ENCODE data around the gene LRRC8C. TPM values are rescaled to one million over a fixed set of nuclear protein-coding genes. Genes with fewer than 3 reads are reported as not detected.

Gene LRRC8C
- total and polyA plus RNA-seq, 2 experiments from 2014 or later: 0.89 to 3.9 TPM

GRCh38 chr1:89641781-89642180, 8.9 kb downstream of the LRRC8C start (continued):
- TF ChIP-seq, protein P1, sequence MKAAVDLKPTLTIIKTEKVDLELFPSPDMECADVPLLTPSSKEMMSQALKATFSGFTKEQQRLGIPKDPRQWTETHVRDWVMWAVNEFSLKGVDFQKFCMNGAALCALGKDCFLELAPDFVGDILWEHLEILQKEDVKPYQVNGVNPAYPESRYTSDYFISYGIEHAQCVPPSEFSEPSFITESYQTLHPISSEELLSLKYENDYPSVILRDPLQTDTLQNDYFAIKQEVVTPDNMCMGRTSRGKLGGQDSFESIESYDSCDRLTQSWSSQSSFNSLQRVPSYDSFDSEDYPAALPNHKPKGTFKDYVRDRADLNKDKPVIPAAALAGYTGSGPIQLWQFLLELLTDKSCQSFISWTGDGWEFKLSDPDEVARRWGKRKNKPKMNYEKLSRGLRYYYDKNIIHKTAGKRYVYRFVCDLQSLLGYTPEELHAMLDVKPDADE (IDR thresholded peaks at IDR 0.05): no peak

DNA sequence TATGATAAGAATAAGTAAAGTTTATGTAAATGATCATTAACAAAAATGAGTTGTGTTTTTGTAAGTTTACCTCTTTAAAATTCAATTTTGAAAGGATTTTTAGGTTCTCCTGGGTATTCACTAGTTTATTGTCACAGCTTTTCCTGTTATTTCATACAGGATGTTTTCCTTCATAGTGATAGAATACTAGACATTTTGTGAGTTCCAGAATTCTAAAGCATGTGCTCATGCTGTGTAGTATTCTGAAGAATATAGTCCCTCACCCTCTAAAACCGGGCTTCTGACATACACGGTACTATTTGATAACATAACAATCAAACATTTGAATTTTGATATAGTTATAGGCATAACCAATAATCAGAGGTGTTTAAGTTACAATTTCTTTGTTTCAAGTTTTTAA, 10.7 kb downstream of the LRRC8C start:
- Histone ChIP-seq H3K36me3 (ENCODE audit: insufficient read depth) (no peaks in the 10 kb centered on the region), H3K4me1 (ENCODE audit: insufficient read depth) (no peaks in the 10 kb centered on the region), H2AFZ (no peak overlapping the region), H3K27ac (ENCODE audit: low read depth) (no peak overlapping the region), H3K27me3 (ENCODE audit: insufficient read depth) (no peaks in the 10 kb centered on the region), H3K4me3 (no peak overlapping the region), H3K4me2 (no peak overlapping the region), H3K79me2 (replicated peaks; ENCODE audit: insufficient read depth) (no peaks in the 10 kb centered on the region), H3K9me2 (ENCODE audit: insufficient read depth) (no peaks in the 10 kb centered on the region), H3F3A (replicated peaks; ENCODE audit: low read depth) (no peaks in the 10 kb centered on the region), H4K20me1 (replicated peaks; ENCODE audit: insufficient read depth) (0 out of 2 replicates have a peak, but pooled peaks cover 3% of the 10 kb centered on the region)
- H3K4me1 Mint-ChIP-seq: no peaks in the 10 kb centered on the region
- no peak overlapping the region for H3K4me3 Mint-ChIP-seq
- no peak for DNase-seq (ENCODE audit: low spot score)
- no peaks in the 10 kb centered on the region for H3K27me3 Mint-ChIP-seq (ENCODE audit: insufficient read depth, low read depth, poor library complexity)
- H3K9me3 Mint-ChIP-seq: peaks cover 3% of the 10 kb centered on the region; the same call in 1 of the 3 replicates
- ATAC-seq: no peak
- H3K27ac Mint-ChIP-seq: no peak overlapping the region
- no peaks in the 10 kb centered on the region for H3K36me3 Mint-ChIP-seq (ENCODE audit: low read depth)
- TF ChIP-seq NANOG (IDR thresholded peaks at IDR 0.05; ENCODE audit: borderline replicate concordance) (no peak), EZH2 (IDR thresholded peaks at IDR 0.05; ENCODE audit: low read depth, unreplicated experiment) (no peak), STAT1 (IDR thresholded peaks at IDR 0.05; ENCODE audit: unreplicated experiment) (no peak), ZNF331 (CRISPR knock-in tag; IDR thresholded peaks at IDR 0.05; ENCODE audit: low read depth) (no peak), REST (IDR thresholded peaks at IDR 0.05; ENCODE audit: unreplicated experiment) (no peak), ZNF114 (CRISPR knock-in tag; IDR thresholded peaks at IDR 0.05) (no peak), EZH2phosphoT487 (IDR thresholded peaks at IDR 0.05; ENCODE audit: unreplicated experiment) (no peak), CREB1 (CRISPR knock-in tag; IDR thresholded peaks at IDR 0.05; ENCODE audit: low read depth) (no peak), ZNF462 (CRISPR knock-in tag; IDR thresholded peaks at IDR 0.05) (no peak), POLR2AphosphoS5 (IDR thresholded peaks at IDR 0.05; ENCODE audit: low read depth) (no peak)
- TF ChIP-seq, protein P1 (IDR thresholded peaks at IDR 0.05): no peak
- TF ChIP-seq, protein P2, sequence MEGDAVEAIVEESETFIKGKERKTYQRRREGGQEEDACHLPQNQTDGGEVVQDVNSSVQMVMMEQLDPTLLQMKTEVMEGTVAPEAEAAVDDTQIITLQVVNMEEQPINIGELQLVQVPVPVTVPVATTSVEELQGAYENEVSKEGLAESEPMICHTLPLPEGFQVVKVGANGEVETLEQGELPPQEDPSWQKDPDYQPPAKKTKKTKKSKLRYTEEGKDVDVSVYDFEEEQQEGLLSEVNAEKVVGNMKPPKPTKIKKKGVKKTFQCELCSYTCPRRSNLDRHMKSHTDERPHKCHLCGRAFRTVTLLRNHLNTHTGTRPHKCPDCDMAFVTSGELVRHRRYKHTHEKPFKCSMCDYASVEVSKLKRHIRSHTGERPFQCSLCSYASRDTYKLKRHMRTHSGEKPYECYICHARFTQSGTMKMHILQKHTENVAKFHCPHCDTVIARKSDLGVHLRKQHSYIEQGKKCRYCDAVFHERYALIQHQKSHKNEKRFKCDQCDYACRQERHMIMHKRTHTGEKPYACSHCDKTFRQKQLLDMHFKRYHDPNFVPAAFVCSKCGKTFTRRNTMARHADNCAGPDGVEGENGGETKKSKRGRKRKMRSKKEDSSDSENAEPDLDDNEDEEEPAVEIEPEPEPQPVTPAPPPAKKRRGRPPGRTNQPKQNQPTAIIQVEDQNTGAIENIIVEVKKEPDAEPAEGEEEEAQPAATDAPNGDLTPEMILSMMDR (conservative IDR thresholded peaks at IDR 0.05; ENCODE audit: low read depth in 2 of 2): no peak

All from GM23338 (cell line).